Activated CD8-positive, alpha-beta T cell treated with anti-CD3 and anti-CD28 coated beads for 36 hours (primary cell): Measurements from ENCODE around the gene NIN. TPM values are rescaled to one million over a fixed set of nuclear protein-coding genes. Genes with fewer than 3 reads are reported as not detected.

Experiments
- ATAC-seq: fragments of 200-7000 bp; cut with Tn5 transposase; one replicate; pipeline ENCODE4 v1.10.0; 2021; ENCODE audit warnings: mild to moderate bottlenecking, moderate library complexity
- CTCF ChIA-PET: fragments of 350-600 bp; sonication (Branson Sonifier 250); formaldehyde crosslinking; loops from one replicate; lab custom pipeline; 2021; ENCODE audit warnings: antibody characterized with exemption; lab: Charles Lee
- POLR2A ChIA-PET: fragments of 350-600 bp; sonication (Branson Sonifier 250); formaldehyde crosslinking; loops from one replicate; lab custom pipeline; 2021; ENCODE audit warnings: antibody characterized with exemption; lab: Charles Lee
- DNase-seq: peaks from one replicate; pipeline ENCODE4 v3.0.0-alpha.2; 2020
- H3K27ac Mint-ChIP-seq: one replicate; pipeline ENCODE4 v1.8.0; 2021; ENCODE audit warnings: mild to moderate bottlenecking, mixed read lengths
- H3K27me3 Mint-ChIP-seq: one replicate; pipeline ENCODE4 v1.8.0; 2021; ENCODE audit warnings: mixed read lengths
- H3K36me3 Mint-ChIP-seq: one replicate; pipeline ENCODE4 v1.8.0; 2021; ENCODE audit warnings: low read depth, mixed read lengths
- H3K4me1 Mint-ChIP-seq: one replicate; pipeline ENCODE4 v1.8.0; 2021; ENCODE audit warnings: low read depth, mixed read lengths
- H3K4me3 Mint-ChIP-seq: one replicate; pipeline ENCODE4 v1.8.0; 2021; ENCODE audit warnings: mild to moderate bottlenecking, moderate library complexity, mixed read lengths
- H3K9me3 Mint-ChIP-seq: one replicate; pipeline ENCODE4 v1.8.0; 2021; ENCODE audit warnings: mixed read lengths
- intact Hi-C: fragments of 100-400 bp; cut with micrococcal nuclease; formaldehyde crosslinking; loops from one replicate; pipeline ENCODE4 v1.10.0; 2022
- total RNA-seq, 2 experiments: library from RNA; stranded (reverse); gene quantifications; one replicate each; pipeline ENCODE4 v1.2.3, GENCODE V29; 2021
- TF ChIP-seq, protein P1 (sequence below): fragments of 200-600 bp; IDR thresholded peaks from one replicate; pipeline ENCODE4 v1.8.0; 2022; ENCODE audit warnings: antibody characterized with exemption, mild to moderate bottlenecking

NIN gene
- total RNA-seq, 2 experiments from 2014 or later: 71.9 to 72.8 TPM

DNA sequence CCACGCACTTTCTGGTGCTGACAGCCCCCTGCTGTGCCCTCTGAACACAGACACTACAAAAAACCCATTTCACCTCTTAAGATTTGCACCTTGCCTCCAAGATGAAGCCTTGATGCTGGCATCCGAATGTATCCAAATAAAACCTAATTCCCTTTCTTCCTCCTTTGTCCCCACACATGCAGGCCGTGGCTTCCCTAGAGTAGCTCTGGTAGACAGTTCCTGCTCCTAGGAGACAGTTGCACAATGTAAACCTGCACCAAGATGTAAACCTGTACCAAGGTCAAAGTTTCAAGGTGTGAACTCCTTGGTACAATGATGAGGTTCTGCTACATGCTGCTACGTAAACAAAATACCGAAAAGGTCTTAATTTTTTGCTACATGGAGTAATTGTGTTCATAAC is 40.3 kb upstream of the NIN start:
- no peaks in the 10 kb centered on the region for H3K36me3 Mint-ChIP-seq

DNA sequence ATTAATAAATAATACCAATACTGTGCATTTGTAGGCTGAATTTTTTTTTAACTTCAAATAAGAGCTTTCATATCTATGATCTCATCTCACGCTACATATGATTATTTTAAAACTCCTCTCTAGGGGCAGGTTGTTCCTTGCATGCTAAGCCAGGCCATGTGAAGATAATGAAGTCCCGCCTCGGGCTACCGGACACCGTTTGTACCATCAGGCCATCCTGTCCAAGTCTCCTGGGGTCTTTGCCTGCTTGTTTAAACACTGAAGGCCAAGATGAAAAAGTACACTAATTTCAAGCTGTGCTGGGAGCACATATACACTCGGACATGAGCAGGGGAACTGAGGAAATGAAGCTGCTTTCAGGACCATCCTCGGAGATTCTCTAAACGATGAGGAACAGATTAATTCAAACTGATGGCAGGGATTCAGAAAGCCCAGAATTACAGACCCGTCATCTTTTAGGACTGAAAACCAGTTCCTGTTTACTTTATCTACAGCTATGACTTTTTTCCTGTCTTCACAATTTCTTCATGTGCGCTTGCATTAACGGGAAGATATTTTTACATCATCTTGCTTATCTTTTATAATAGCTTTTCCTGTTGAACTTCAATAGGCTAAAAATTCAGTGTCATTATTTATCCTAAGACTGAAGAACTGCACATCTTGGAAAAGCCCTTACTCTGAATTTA is 34.6 kb upstream of the NIN start:
- TF ChIP-seq, protein P1, sequence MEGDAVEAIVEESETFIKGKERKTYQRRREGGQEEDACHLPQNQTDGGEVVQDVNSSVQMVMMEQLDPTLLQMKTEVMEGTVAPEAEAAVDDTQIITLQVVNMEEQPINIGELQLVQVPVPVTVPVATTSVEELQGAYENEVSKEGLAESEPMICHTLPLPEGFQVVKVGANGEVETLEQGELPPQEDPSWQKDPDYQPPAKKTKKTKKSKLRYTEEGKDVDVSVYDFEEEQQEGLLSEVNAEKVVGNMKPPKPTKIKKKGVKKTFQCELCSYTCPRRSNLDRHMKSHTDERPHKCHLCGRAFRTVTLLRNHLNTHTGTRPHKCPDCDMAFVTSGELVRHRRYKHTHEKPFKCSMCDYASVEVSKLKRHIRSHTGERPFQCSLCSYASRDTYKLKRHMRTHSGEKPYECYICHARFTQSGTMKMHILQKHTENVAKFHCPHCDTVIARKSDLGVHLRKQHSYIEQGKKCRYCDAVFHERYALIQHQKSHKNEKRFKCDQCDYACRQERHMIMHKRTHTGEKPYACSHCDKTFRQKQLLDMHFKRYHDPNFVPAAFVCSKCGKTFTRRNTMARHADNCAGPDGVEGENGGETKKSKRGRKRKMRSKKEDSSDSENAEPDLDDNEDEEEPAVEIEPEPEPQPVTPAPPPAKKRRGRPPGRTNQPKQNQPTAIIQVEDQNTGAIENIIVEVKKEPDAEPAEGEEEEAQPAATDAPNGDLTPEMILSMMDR: no peak
- intact Hi-C loops: loop anchor here (10.0 kb wide), 1 partner anchor 271 kb away; no protein-coding TSS in a partner anchor
- DNase-seq (no peak), ATAC-seq (no peak)
- CTCF ChIA-PET: interaction anchor here (0.5 to 9.9 kb wide), 4 partner anchors 61 to 323 kb away, joined by 3 to 160 read pairs (median 3); no protein-coding TSS in a partner anchor
- no peak overlapping the region for H3K27ac Mint-ChIP-seq
- no peaks in the 10 kb centered on the region for H3K36me3 Mint-ChIP-seq
- no peaks in the 10 kb centered on the region for H3K9me3 Mint-ChIP-seq
- POLR2A ChIA-PET: no interaction called here
- H3K27me3 Mint-ChIP-seq: peaks cover 33% of the 10 kb centered on the region
- H3K4me3 Mint-ChIP-seq: no peak overlapping the region
- H3K4me1 Mint-ChIP-seq: peaks cover 2% of the 10 kb centered on the region

More for the DNA sequence above, 40.3 kb upstream of the NIN start:
- ChIA-PET POLR2A (interaction anchor here (0.6 kb wide), 1 partner anchor 110 kb away, joined by 3 read pairs; no protein-coding TSS in a partner anchor), CTCF (interaction anchor here (1.0 to 2.4 kb wide), 3 partner anchors 10 to 17 kb away, joined by 5 to 16 read pairs (median 5); no protein-coding TSS in a partner anchor)
- Mint-ChIP-seq H3K27me3 (peaks cover 71% of the 10 kb centered on the region), H3K9me3 (no peaks in the 10 kb centered on the region), H3K4me1 (peaks cover 41% of the 10 kb centered on the region), H3K4me3 (no peak overlapping the region), H3K27ac (no peak overlapping the region)
- ATAC-seq (no peak), DNase-seq (no peak)
- intact Hi-C loops: no loop called here
- TF ChIP-seq, protein P1: no peak

DNA sequence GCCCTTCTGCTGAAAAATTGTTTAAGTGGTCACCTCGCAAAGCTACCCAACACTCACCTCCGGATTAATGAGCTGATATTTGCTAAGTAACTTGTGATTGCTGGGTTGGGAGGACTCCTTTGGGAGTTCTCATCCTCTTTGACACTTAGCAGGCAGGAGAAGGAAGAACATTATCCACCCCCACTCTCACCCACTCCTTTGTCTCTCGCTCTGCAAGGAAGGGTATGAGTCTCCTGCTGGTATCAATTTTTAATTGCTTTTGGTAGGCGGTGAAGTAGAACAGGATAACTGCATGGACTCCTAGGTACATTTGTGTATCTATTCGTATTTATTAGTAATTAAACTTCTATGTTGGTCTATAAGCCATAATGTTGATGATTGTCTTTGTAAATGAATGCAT is 34.0 kb upstream of the NIN start:
- Mint-ChIP-seq H3K9me3 (no peaks in the 10 kb centered on the region), H3K4me1 (peaks cover 6% of the 10 kb centered on the region), H3K27ac (no peak overlapping the region), H3K36me3 (no peaks in the 10 kb centered on the region), H3K27me3 (peaks cover 27% of the 10 kb centered on the region), H3K4me3 (no peak overlapping the region)
- DNase-seq (no peak), ATAC-seq (no peak)
- CTCF ChIA-PET: interaction anchor here (0.5 to 9.9 kb wide), 3 partner anchors 89 to 322 kb away, joined by 3 to 160 read pairs (median 3); no protein-coding TSS in a partner anchor
- intact Hi-C loops: loop anchor here (5.0 to 10.0 kb wide), 2 partner anchors 78 to 270 kb away; no protein-coding TSS in a partner anchor
- POLR2A ChIA-PET: no interaction called here
- TF ChIP-seq, protein P1: no peak

DNA sequence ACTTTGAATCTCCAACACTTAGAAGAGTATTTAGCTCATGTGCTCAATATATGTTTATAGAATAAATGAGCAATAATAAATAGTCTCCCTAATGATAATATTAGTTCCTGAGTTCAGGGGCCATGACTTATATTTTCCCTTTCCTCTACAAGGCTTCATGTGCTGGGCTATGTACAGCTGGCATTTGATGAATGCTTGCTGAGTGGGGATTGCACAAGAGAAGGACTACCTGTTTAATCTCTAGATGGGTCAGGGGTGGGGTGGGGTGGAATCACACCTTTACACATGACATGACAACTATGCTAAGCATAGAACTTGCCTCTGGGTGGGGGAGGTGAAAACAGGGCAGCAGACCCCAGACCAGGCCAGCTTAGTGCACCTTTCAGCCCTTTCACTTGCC is 33.3 kb upstream of the NIN start:
- Mint-ChIP-seq H3K4me3 (no peak overlapping the region), H3K27ac (no peak overlapping the region), H3K27me3 (peaks cover 20% of the 10 kb centered on the region), H3K4me1 (peaks cover 8% of the 10 kb centered on the region), H3K36me3 (no peaks in the 10 kb centered on the region), H3K9me3 (no peaks in the 10 kb centered on the region)
- intact Hi-C loops: loop anchor here (5.0 to 10.0 kb wide), 2 partner anchors 77 to 269 kb away; no protein-coding TSS in a partner anchor
- ChIA-PET CTCF (interaction anchor here (1.0 to 9.9 kb wide), 3 partner anchors 21 to 321 kb away, joined by 3 to 160 read pairs (median 8); no protein-coding TSS in a partner anchor), POLR2A (no interaction called here)
- TF ChIP-seq, protein P1: no peak
- no peak for DNase-seq
- ATAC-seq: no peak
